Measurements from ENCODE around the gene KIF7.

GRCh38 chr15:89690276-89691218 lies 35.3 kb upstream of the KIF7 start, which contains the start of the genes PEX11A and WDR93:
- TF ChIP-seq, protein P1, sequence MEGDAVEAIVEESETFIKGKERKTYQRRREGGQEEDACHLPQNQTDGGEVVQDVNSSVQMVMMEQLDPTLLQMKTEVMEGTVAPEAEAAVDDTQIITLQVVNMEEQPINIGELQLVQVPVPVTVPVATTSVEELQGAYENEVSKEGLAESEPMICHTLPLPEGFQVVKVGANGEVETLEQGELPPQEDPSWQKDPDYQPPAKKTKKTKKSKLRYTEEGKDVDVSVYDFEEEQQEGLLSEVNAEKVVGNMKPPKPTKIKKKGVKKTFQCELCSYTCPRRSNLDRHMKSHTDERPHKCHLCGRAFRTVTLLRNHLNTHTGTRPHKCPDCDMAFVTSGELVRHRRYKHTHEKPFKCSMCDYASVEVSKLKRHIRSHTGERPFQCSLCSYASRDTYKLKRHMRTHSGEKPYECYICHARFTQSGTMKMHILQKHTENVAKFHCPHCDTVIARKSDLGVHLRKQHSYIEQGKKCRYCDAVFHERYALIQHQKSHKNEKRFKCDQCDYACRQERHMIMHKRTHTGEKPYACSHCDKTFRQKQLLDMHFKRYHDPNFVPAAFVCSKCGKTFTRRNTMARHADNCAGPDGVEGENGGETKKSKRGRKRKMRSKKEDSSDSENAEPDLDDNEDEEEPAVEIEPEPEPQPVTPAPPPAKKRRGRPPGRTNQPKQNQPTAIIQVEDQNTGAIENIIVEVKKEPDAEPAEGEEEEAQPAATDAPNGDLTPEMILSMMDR (IDR thresholded peaks at IDR 0.05; ENCODE audit: low read depth, low read length), result no peak
- no peak for TF ChIP-seq EZH2phosphoT487 (IDR thresholded peaks at IDR 0.05; ENCODE audit: low read depth)
